Articular chondrocyte of knee joint (primary cell): ENCODE measurements around the gene GID4. TPM values are rescaled to one million over a fixed set of nuclear protein-coding genes. Genes with fewer than 3 reads are reported as not detected.

Source experiments
- total RNA-seq: library from RNA; depleted of rRNA; stranded (reverse); fragments of >200 nt; gene quantifications from 2 replicates; pipeline ENCODE4 v1.2.3, GENCODE V29; 2012

GID4 gene
- total RNA-seq, result 14.2 and 18.0 TPM in 2 replicates

GRCh38 chr17:18038861-18039534, at the start of gene GID4, which contains the start of gene ATPAF2:
TSS of gene GID4 (plus strand) at chr17:18039408. CDS start at chr17:18039465, 57 bp downstream.
TSS of gene ATPAF2 (minus strand) at chr17:18039168. CDS start at chr17:18039013, 155 bp downstream.

GRCh38 chr17:18087610-18088491, 48.6 kb downstream of the GID4 start, which contains the start of gene DRG2:
TSS of gene DRG2 (plus strand) at chr17:18087948. CDS start at chr17:18088024, 76 bp downstream.

GRCh38 chr17:18108401-18109312, 69.4 kb downstream of the GID4 start, which contains the start of gene MYO15A:
TSS of gene MYO15A (plus strand) at chr17:18108756. CDS start at chr17:18118801, 10,045 bp downstream.

Other genes with a start within 250 kb of the GID4 start
- 26.4 and 47.6 TPM in 2 replicates for gene SREBF1, start 202.4 kb upstream of the GID4 start, total RNA-seq
- gene TOM1L2, start 67.0 kb upstream of the GID4 start, total RNA-seq, result 42.6 and 60.2 TPM in 2 replicates
- gene DRC3, start 66.5 kb upstream of the GID4 start, total RNA-seq, result 2.1 and 2.7 TPM in 2 replicates
- gene ATPAF2, start 240 bp upstream of the GID4 start, total RNA-seq, result 14.8 and 18.4 TPM in 2 replicates
- 30.4 and 37.0 TPM in 2 replicates for gene DRG2, start 48.5 kb downstream of the GID4 start, total RNA-seq
- gene MYO15A, start 69.3 kb downstream of the GID4 start, total RNA-seq, result 0.86 and 1.4 TPM in 2 replicates
- gene ALKBH5, start 144.4 kb downstream of the GID4 start, total RNA-seq, result 147 and 150 TPM in 2 replicates
- gene LLGL1, start 186.2 kb downstream of the GID4 start, total RNA-seq, result 39.0 and 39.9 TPM in 2 replicates
- 226 and 239 TPM in 2 replicates for gene FLII, start 219.3 kb downstream of the GID4 start, total RNA-seq
- gene MIEF2, start 221.3 kb downstream of the GID4 start, total RNA-seq, result 16.7 and 19.1 TPM in 2 replicates